ENCODE data around the gene UGT1A6.

The UGT1A6 gene

GRCh38 chr2:233772153-233772552 is 79.5 kb downstream of the UGT1A6 start:
- no peak for DNase-seq

DNA sequence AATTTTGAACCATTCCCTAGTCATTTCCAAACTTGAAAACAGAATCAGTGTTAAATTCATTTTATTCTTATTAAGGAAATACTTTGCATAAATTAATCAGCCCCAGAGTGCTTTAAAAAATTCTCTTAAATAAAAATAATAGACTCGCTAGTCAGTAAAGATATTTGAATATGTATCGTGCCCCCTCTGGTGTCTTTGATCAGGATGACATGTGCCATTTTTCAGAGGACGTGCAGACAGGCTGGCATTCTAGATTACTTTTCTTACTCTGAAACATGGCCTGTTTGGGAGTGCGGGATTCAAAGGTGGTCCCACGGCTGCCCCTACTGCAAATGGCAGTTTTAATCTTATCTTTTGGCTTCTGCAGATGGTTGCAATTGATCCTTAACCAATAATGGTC is 79.9 kb downstream of the UGT1A6 start:
- no peak for DNase-seq

- DNase-seq: no peak
Observed at GRCh38 chr2:233773854-233774253, 81.2 kb downstream of the UGT1A6 start.

DNA sequence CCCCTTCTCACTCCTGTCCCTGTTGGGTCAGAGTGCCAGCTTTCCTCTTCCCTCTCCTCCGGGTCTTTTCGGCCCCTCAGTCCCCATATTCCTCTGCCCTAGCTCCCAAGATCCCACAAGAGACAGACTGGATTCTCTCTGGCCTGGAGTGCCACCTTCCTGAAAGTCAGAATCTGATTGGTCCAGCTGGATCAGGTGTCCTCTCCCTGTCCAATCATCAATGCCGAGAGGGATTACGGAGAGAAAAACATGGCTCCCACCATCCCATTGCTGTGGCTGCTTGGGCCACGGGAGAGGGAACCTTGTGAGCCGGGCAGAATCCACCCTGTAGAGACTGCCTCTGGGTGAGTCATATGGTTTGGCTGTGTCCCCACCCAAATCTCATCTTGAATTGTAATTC is 82.7 kb downstream of the UGT1A6 start:
- no peak for DNase-seq

DNA sequence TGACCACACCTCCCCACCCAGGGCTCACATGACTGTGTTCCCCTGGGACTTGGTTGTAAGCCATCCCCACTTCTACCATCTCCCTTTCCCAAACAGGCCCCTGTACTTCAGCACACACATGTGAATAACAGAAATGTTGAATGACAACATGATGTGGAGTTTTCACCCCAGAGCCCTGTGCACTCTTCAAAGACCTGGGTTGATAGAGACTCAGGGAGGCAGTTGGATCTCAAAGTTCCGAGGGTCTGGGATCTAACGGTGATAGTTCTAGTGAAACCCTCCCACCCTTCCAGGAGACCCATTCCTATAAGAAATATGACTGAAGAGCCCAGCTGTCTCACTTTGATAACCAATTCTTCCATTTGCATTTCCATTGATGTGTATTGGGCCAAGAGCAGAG is 85.3 kb downstream of the UGT1A6 start, which contains the start of gene MROH2A:
TSS of gene MROH2A (plus strand) at position 301 of the 400 bp plus-strand sequence. CDS start 1,029 bp downstream, outside the sequence.
- DNase-seq: no peak

- DNase-seq: no peak
Observed at GRCh38 chr2:233779722-233780121, 87.0 kb downstream of the UGT1A6 start.

- no peak for DNase-seq
Observed at GRCh38 chr2:233780771-233781170, 88.1 kb downstream of the UGT1A6 start.

DNA sequence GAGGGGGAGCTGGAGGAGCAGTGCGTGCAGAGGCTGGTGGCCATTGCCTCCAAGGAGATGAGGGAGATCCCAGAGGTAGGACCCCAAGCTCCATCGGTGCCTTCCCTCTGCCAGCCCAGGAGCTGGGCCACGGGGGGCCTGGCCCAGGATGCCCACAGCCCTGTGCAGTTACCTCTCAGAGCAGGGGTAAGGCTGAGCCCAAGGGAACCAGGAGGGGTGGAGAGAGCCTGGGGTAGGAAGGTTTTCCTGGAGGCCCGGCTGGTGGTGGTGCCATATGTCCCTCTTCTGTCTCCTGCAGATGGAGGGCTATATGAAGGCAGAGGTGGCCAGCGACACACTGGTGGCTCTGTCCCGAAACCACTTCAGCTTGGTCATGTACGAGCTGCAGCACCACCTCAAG is 96.9 kb downstream of the UGT1A6 start:
- DNase-seq: no peak

- DNase-seq: no peak
Observed at GRCh38 chr2:233791151-233791882, 98.6 kb downstream of the UGT1A6 start.

- DNase-seq: no peak
Observed at GRCh38 chr2:233791883-233792329, 99.2 kb downstream of the UGT1A6 start.

DNA sequence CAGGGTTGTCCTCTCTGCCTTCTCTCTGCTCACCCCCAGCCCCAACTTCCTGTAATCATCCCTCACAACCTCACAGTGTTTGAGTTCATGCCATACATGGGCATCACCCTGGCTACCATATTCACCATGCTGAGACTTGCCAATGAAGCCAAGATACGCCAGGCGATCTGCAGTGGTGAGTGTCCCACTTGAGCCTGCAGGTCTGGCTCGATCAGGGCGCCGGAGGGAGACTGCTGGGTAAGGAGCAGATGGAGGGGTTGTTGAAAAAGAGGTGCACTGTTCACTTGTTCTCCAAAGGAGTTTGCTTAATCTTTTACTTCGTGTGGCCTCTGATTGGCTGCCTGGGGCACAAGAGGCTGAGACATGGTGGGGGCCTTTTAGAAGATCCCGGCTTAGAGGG is 100.0 kb downstream of the UGT1A6 start:
- no peak for DNase-seq

DNA sequence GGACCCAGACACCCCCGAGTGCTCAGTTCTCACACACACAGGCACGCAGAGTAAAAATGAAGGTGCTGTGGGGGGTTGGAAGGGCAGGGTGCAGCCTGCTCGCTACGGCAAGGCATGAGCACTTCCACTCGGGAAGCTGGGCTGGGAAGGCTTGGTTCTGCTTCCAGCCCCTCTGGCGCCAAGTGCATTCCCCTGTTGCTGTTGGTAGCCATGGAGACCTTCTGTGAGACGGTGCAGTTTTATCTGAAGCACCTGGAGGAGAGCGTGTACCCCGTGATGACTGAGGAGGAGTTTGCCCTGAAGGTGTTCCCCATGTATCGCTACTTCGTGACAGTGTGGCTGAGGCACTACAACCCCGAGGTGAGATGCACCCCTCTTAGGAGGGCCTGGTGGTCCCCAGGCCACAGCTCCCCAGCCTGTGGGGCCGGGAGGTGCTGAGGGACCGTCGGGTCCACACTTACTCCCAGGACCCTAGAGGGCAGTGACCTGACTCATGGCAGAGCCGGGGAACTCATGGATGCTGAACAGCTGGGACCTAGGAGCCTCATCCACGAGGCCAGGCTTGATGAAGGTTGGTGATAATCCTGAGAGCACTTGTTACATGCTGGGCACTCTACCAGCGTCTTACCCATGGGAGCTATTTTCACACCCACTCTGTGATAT is 100.9 kb downstream of the UGT1A6 start:
- no peak for DNase-seq

DNA sequence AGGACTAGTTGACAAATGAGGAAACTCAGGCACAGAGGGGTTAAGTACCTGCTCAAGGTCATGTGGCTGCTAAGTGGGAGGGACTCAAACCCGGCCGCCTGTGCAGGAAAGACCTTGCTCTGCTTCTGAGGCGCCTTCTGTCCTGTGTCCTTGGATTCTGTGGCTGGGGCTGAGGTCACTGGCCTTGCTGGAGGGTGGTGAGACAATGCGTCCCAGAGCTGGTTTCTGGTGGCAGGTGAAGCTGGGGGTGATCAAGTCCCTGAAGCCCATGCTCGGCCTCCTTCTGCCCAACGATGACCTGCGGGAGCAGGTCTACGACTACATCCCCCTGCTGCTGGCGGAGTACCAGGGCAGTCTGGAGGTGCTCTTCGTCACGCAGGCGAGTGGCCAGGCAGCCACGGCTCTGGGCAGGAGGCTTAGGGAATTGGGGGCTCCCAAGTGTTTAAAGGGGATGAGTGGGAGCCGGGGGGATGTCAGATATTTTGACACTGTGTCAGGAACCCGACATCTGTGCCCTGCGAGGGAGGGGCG is 101.5 kb downstream of the UGT1A6 start:
- DNase-seq: no peak

GRCh38 chr2:233795735-233796171 is 103.1 kb downstream of the UGT1A6 start:
- no peak for DNase-seq

DNA sequence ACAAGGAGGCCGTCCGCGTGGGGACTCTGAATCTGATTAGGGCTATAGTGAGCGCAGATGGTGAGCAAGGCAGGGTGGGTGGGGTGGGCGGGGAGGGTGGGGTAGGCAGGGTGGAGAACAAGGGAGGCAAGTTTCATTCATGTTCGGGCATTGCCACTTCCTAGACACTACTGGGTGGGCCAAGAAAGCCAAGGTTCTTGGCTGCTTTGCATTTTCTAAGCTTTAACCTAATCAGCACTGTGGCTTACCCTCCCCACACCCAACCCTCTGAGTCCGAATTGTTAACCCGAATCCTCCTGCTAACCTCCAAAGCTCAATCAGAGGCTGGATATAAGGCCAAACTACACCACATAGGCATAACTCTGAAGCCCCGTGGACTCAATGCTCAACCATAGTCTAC is 103.6 kb downstream of the UGT1A6 start:
- DNase-seq: no peak

DNA sequence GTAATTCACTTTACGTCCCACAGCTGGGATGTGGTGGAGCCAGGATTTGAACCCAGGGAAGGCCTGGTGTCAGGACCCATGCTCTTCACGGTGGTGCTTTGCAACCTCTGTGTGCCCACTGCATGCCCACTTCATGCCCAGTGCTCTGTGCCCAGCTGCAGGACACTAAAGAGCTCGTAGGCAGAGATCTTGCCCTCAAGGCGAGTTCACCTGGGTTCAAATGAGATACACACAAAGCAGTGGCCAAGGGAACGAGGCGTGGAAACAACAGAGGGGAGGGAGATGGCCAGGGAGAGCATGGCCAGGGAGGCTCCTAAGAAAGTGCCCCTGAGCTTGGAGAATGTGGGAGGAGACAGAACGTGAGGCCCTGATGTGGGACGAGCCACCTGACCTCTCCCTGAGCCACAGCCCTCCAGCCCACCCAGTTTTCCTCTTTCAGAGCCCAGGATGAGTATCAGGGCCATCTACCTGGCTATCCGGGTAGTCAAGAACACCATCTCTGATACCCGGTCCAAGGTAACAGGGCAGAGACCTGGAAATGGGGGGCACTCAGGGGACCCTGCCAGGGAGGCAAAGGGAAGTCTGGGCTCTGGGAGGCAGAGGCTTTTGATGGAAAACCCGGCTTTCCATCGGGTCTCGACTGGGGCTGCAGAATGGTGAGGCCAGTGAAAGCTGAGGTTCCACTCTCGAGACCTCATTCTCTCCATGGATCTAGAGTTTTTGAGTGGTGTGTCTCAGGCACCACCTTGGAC is 105.8 kb downstream of the UGT1A6 start:
- no peak for DNase-seq

- no peak for DNase-seq
Observed at GRCh38 chr2:233799087-233799665, 106.5 kb downstream of the UGT1A6 start.

DNA sequence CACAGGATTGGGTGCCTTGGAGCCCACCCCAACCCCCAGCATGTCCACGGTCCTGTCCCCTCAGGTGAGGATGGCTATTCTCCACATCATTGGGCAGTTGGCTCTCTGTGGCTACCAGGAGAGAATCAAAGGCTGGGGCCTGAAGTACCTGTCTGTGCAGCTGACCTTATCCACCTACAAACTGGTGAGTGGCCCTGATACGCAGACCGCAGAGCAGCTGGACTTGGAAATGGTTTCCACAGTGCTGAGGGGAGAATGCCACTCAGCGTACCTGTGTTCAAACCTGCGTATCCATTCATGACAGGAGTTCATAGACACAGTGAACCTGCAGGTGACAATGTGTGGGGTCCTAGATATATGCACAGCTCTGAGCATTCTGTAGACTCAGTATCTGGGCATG is 107.0 kb downstream of the UGT1A6 start:
- no peak for DNase-seq

DNA sequence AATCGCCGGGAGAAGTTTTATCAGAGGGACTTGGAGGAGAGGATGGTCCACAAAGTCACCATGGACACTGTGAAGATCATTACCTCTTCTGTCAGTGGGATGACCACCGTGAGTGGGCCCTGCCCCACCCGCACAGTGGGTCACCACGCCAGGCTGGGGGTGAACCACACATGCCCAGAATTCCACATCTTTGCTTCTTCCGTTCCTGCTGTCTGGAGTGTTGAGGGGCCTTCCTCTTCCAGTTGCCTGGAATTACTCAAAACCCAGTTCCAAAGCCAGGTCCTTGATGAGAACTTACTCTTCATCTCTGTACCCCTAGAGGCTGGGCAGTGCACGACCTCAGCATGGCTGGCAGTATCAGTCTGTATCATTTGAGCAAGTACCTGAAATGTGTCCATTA is 107.5 kb downstream of the UGT1A6 start:
- no peak for DNase-seq

- peak; percentile 68 for DNase-seq
Observed at GRCh38 chr2:233801357-233802131, 108.9 kb downstream of the UGT1A6 start.

GRCh38 chr2:233802132-233802815 is 109.6 kb downstream of the UGT1A6 start:
- no peak for DNase-seq

Measured in NK-92 treated with Interleukin-12 subunit alpha and Interleukin-12 subunit beta, amount 100 ng/mL, for 24 hours (cell line).